HG03571 (cell line): ENCODE data around the gene OCA2.
A peak's percentile ranks its signal among the peaks of the same experiment; 100 is the strongest.

ENCODE experiments used
- ATAC-seq: cut with Tn5 transposase; IDR thresholded peaks from one replicate; pipeline ENCODE4 v1.9.1; 2021; ENCODE audit not compliant: unreplicated experiment

The OCA2 gene

DNA sequence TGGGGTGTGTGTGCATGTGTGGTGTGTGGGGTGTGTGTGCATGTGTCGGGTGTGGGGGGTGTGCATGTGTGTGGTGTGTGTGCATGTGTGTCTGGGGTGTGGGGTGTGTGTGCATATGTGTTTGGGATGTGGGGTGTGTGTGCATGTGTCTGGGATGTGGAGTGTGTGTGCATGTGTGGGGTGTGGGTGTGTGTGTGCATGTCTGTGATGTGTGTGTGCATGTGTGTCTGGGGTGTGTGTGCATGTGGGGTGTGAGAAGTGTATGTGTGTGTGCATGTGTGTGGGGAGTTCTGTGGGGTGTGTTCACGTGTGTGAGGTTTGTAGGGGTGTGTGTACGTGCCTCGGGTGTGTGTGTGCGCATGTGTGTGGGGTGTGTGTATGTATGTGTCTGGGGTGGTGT is 6.7 kb upstream of the OCA2 start:
- ATAC-seq, result no peak

DNA sequence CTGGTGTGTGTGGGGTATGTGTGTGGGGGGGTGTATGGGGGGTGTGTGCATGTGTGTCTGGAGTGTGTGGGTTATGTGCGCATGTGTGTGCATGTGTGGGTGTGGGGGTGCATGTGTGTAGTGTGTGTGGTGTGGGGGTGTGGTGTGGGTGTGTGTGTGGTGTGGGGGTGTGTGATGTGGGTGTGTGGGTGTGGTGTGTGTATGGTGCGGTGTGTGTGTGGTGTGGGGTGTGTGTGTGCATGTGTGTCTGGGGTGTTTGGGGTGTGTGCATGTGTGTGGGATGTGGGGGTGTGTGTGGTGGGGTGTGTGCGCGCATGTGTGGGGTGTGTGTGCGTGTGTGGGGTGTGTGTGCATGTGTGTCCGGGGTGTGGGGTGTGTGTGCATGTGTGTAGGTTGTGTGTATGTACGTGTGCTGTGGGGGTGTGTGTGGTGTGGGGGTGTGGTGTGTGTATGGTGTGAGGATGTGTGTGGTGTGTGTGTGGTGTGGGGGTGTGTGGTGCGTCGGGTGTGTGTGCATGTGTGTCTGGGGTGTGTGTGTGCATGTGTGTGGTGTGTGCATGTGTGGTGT is 6.2 kb upstream of the OCA2 start:
- no peak for ATAC-seq

DNA sequence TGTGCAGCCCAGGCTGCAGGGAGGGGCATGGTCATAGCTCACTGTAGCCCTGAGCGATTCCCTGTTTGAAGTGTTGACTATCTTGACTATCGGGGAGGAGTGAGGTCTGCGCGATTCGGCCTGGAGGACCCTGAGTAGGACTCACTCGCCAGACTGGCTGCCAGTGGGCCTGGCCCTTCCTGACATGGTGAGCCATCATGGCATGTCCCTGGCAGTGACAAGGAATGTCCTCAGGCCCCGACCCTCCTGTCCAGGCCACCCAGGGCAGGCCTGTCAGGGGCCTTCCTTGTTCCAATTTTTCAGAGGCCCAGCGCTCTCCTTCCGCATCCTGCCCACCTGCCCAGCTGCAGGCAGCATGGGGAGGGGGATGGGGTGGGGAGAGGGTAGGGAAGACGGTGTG is 5.2 kb upstream of the OCA2 start:
- no peak for ATAC-seq

DNA sequence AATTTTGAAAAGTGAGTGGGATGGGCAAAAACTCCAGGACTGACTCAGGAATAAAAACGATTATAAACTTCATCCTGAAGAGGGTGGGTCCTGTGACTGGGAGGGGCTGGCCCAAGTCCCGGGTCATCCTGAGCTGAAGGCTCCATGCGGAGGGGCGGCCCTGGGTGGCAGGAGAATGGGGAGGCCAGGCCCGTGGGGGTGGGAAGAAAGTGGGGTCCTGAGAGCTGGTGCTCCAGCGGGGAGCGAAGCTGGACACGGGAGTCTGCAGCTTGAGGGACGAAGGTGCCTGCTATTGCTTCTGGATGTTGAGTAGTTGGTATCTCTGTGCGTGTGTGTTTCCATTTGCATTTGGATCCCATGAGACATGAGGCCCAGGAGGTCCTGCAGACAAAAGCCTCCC is 4.7 kb upstream of the OCA2 start:
- ATAC-seq, result no peak

DNA sequence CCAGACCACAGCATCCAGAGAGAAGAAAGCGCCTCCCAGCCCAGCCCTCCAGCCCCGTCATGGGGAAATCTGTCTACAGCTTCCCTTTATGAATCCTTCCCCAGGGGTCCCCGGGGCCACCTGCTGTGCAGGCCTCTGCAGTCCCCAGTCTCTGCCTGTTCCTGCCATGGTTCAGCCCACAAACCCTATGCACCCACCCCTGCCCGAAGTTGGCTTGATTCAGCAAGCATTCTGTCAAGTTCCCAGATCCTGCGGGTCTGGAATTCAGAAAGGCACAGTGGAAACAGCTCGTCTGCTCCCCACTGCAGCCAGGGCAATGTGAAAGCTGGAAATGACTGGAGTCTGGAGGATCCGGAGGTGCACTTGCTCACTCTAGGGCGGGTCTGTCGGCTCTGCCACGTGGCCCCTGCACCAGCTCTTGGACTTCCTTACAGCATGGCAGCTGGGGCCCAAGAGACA is 2.9 kb upstream of the OCA2 start:
- ATAC-seq, result no peak

DNA sequence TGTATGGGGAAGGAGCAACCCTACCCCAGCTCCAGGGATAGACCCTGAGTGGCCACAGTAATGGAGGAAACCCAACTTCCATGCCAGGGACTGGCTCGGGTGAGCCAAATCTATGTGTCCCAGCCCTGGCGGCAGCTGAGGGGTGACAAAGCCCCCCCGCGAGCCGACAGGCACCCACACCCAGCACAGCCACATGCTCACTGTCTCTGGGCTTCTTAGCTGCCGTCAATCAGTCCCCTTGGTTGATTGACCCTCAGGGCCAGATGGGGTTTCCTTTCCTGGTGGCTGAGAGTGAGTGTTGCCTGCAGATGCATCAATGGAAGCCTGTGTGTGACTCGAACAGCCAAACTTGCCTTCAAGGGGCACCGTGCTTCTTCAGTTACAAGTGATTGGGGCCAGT is 2.1 kb upstream of the OCA2 start:
- no peak for ATAC-seq

DNA sequence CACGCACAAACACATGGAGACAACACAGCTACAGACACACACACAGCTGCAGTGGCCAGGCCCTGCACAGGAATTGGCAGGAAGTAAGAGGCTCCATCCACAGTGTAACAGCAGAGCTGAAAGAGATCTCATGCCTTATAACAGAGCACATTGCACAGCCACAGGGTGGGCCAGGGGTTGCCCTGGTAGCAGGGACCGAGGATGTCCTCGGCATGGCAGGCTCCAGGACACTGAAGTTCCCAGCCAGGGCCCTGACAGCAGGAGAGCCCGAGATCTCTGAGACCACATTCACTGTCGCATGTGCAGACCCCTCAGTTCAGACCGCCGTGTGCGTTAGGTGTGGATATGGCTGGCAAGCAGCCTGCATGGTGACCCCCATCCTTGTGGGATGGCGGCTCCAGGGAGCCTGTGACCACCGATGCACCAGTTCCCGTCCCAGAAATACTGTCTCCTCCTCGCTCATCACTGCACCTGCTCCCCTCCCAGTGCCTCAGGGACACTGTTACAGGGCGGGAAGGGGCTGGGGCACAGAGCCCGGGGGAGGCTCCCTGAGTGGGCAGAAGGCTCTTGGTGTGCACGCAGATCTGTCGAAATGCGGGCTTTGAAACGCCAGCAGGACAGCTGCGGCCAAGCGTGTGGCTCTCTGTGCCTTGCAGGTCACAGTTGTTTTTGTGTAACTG is 1.5 kb upstream of the OCA2 start:
- ATAC-seq, result no peak

DNA sequence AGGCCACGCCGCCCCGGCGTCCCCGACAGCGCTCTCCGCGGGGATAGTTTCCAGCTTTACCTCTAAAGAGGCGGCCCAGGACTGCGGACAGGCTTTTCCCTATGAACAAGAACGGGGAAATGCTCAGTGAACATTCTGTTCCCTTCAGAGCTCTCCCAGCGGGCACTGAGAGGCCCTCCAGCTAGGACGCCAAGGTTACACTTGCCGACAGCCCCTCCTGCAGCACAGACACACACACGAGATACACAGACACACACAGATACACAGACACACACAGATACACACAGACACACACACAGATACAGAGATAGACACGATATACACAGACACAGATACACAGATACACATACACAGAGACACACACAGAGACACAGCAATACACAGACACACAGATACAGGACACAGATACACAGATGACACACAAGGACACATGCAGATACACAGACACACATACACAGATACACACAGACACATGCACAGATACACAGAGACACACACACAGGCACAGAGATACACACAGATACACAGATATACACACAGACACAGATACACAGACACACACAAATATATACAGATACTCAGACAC is 533 bp upstream of the OCA2 start:
- no peak for ATAC-seq

DNA sequence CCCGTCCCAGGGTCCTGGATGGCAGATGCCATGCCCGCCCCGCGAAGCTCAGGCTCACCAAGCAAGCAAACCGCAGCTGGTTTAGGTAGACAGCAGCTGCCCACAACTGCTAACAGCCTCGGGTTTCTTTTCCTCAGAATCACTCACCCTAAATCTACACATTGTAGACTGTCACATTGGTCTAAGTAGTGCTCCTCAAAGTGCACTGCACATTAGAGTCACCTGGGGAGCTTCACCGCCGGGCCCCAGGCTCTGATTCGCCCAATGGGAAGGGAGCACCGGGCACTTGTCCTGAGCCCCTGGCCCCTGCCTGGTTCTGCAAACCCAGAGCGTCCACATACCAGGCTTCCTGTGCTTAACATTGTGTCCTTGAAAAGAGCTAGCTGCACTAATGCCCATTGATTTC is 752 bp downstream of the OCA2 start:
- no peak for ATAC-seq

DNA sequence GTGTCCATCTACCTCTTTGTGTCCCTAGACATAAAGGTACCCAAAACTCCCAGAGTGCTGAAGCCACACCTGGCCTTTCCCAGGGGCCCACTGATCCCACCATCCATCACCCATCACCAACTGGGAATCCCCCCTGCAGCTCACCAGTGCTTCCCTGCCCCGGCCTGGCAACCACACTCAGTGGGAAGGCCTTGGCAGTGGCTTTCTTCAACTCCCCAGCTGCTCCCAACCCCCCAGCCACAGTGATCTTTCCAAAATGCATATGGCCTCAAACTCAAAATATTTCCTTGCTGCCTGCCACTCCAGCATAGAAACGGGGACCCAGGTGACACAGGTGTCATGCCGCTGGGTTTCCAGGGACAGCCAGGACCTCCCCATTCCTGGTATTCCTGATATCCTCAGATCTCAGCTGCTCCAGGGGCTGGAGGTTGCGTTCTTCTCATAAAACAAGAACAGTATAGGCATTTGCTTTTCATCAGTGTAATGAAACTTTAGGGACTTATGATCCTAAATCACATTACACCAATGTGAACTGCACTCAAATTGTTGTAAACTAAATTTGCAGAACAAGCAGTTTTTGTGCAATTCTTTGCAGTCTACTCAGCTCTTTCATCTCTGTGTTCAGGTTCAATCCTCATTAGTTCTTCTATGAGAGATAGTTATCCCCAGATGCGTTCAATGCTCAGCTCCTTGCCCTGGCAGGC is 1.3 kb downstream of the OCA2 start:
- no peak for ATAC-seq

DNA sequence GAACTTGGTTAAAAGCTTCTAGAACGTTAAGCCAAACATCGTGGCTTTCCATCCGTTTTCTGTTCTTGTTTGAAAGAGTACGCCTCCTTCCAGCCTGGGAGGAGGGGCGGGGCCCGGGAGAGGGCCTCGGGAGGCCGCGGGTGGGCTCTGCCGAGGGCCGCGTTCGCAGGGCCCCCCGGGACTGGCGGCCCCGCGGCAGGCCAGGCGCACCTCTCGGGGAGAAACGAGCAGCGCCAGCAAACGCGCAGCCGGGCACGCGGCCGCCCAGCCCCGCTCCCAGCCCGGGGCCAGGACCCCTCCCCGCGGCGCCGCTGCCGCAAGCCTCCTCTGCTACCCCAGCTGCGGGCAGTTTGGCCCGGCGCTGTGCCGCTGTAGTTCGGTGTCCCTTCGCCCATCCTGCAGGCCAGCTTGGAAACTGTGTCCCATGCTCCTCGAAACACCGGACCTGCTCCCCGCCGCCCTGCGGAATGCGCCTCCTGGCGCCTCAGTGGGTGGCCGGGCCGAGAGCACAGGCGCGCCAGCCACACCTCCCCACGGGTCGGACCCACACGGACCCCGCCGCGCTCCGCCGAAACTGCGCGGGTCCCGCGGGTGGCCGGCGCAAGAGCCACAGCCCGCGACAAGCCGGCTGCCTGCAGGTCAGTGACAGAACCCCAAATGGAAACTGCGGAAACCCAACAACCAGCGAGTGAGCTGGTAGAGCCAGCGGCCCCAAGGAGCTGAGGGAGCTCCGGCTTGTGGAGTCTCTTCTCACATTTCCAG is 2.3 kb downstream of the OCA2 start:
- ATAC-seq, result no peak

DNA sequence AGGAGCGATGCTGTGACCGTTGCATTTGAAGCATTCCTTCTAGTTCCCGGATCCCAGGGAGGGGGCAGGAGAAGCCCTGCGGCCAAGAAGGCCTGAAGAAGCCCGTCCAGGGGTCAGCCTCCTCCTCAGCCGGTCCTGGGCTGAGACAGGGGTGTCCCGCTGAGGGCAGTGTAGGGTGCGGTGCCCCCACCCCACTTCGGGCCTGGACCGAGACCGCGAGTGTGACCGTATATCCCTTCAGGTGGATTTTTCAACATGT is 2.8 kb downstream of the OCA2 start:
- ATAC-seq, result no peak

DNA sequence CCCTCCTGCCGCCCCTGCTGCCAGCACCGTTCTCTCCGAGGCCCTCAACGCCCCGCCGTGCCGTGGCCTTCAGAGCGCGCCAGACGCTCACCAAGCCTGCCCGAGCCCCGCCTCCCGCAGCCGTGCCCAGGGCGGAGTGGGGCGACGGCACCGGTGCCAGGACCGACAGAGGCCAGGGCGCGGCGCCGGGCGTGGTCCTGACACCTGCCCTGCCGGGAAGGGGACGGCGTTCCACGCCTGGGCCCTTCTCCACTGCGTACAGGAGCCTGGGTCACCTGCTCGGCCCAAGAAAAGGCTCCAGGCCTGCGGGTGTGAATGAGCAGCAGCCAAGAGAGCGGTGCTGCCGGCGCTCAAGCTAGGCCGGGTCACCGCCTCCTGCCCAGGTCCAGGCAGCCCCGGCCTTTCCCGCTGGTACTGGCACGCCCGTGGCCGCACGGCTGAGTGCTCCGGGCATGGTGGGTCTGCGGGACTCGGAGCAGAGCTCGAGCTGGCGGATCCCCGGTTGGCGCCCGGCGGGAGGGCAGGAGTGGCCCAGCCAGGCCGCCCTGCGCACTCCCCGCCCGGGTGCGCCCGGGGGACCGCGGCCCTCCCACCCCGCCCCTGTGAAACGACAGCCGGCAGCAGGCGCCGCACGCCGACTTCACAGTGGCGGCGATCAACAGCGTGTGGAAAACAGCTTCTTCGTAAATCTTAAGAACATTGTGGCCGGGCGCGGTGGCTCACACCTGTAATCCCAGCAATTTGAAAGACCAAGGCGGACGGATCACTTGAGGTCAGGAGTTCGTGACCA is 4.2 kb downstream of the OCA2 start:
- no peak for ATAC-seq

DNA sequence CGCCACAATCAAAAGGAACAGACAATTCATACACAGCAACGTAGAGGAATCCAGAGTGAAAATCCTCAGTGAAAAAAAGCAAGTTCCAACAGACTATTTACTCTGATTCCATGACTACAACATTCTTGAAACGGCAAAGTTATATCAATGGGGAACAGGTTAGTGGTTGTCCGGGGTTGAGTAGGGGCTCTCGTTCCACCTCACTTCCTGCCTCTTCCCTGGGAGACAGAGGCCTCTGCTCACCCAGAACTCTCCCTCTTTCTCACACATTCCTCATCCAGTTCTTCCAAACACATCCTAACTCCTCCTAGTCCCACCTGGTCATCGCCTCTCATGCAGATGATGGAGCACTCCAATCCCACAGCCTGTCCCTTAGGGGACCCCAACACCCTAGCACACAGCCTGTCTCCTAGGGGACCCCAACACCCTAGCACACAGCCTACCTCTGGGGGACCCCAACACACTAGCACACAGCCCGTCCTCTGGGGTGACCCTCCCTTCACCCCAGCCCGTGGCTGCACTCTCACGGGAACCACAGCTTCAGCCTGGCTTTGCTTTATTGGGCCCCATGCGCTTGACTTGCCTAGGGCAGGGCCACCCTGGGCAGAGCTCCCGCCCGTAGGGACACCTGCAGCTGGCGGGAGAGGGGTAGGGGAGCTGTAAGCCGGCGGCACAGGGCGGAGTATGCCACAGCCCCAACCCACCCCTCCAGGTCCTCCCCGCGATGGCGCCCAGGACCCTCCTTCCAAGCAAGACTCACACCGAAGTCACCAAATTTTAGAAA is 5.2 kb downstream of the OCA2 start:
- no peak for ATAC-seq

DNA sequence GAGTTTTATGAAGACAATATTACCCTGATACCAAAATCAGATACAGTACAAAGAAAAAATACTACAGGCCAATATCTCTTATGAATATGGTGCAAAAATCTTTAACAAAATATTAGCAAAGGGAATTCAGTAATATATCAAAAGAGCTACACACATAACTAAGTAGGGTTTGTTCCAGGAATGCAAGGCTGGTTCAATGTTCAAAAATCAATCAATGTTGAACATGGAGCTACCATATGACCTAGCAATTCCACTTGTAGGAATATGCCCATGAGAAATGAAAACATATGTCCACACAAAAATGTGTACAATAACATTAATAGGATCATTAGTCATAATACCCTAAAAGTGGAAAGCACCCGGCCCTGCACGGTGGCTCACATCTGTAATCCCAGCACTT is 7.8 kb downstream of the OCA2 start:
- ATAC-seq, result no peak

DNA sequence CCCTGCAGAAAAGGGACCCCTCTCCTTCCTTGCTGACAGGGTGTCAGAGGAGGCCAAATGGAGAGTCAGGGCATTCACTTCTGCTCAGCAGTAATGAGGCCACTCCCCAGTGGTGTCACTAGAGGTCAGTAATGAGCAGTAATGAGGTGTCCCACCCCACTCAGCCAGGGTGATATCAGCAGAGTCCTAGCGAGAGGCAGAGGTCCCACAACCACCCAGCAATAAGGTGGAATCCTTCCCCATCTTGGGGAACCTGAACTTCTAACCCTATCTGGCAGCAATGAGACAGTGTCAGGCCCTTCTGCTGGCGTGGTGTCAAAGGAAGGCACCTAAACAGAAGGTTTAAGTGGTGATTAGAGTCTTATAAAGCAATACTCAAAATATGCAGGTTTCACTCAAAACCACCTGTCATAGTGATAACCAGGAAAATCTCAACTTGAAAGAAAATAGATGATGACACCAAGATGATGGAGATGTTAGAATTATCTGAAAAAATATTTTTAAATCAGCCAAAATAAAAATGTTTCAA is 12.9 kb downstream of the OCA2 start:
- ATAC-seq, result peak; percentile 97

DNA sequence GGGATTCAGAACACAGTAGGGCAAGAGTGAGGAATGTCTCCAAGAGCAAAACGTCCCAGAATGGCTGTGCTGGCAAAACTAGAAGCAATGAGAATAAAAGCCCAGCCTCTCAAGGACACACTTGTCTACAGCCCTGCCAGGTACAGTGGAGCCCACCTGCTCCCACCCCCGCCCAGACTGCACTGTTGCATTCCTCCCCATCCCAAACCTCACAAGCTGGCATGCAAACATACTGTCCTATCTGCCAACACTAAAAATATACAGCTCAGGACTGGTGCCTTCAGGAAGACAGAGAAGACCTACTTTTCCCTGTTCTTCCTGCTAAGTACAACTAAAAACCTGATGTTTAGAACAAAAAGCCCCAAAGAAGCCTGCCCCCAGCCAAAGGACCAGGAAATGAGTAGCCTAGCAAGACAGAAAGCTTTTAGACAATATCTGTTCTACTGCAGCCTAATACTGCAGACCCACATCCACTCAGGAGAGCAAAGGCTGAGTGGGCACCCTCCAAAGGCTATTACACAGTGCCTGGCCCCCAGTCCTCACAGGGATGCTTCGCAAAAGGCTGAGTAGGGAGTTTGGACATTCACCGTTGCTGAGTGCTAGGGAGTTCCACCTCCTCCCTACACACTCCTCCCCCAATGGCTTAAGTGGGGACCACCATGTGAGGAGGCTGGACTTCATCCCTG is 13.5 kb downstream of the OCA2 start:
- ATAC-seq, result no peak

DNA sequence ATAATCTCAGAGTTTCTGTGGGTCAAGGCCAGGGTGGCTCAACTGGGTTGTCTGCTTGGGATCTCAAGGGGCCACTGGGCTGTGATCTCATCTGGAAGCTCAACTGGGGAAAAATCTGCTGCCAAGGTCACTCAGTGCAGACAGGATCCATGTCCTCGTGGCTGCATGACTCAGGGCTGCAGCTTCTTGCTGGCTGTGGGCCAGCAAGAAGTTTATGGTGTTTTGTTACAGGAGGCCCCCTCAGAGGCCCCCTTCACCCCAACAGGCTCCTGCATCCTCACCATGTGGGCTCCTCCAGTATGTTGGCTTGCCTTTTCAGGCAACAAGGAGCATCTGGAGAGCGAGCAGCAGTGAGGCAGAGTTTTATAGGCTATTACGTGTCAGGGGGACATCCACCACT is 14.6 kb downstream of the OCA2 start:
- no peak for ATAC-seq
